Osteoblast (primary cell): ENCODE results near the gene SLC16A6. TPM values are rescaled to one million over a fixed set of nuclear protein-coding genes. Genes with fewer than 3 reads are reported as not detected.
A peak's percentile ranks its signal among the peaks of the same experiment; 100 is the strongest.

Experiments used
- DNase-seq: peaks from one replicate; pipeline ENCODE4 v3.0.0; 2011; ENCODE audit warnings: low spot score, mixed read lengths; ENCODE audit not compliant: insufficient read length; ENCODE audit errors: missing footprints
- H2AFZ ChIP-seq: 2 replicates; pipeline ENCODE4 v1.6.0; 2011; ENCODE audit warnings: mild to moderate bottlenecking, low read length
- H3K27ac ChIP-seq: 2 replicates; pipeline ENCODE4 v1.5.1; 2011; ENCODE audit warnings: mild to moderate bottlenecking, low read depth, low read length, moderate library complexity
- H3K27me3 ChIP-seq: 2 replicates; pipeline ENCODE4 v1.6.0; 2012; ENCODE audit warnings: mild to moderate bottlenecking, control low read depth, inconsistent platforms, low read length, moderate library complexity; ENCODE audit not compliant: insufficient read depth
- H3K36me3 ChIP-seq: 2 replicates; pipeline ENCODE4 v1.5.1; 2011; ENCODE audit warnings: mild to moderate bottlenecking, low read length, control low read depth, moderate library complexity; ENCODE audit not compliant: insufficient read depth
- H3K4me1 ChIP-seq: 2 replicates; pipeline ENCODE4 v1.5.1; 2011; ENCODE audit warnings: mild to moderate bottlenecking, low read length, control low read depth, moderate library complexity; ENCODE audit not compliant: insufficient read depth
- H3K4me2 ChIP-seq: 2 replicates; pipeline ENCODE4 v1.6.0; 2011; ENCODE audit warnings: mild to moderate bottlenecking, low read length; ENCODE audit not compliant: insufficient read depth
- H3K4me3 ChIP-seq: fragments of 200-600 bp; sonication (generic); 3 replicates; pipeline ENCODE4 v1.5.1; 2012; ENCODE audit warnings: mild to moderate bottlenecking, low read length, inconsistent platforms; ENCODE audit not compliant: insufficient read depth
- H3K79me2 ChIP-seq: 2 replicates; pipeline ENCODE4 v1.6.0; 2012; ENCODE audit warnings: mild to moderate bottlenecking, low read length, control low read depth, inconsistent platforms; ENCODE audit not compliant: insufficient read depth
- H3K9me3 ChIP-seq: 2 replicates; pipeline ENCODE4 v1.5.1; 2011; ENCODE audit warnings: low read depth, low read length, control low read depth
- H4K20me1 ChIP-seq: 2 replicates; pipeline ENCODE4 v1.6.0; 2012; ENCODE audit warnings: mild to moderate bottlenecking, low read length, control low read depth; ENCODE audit not compliant: insufficient read depth
- total RNA-seq: library from RNA; depleted of rRNA; stranded (reverse); fragments of >200 nt; gene quantifications from 2 replicates; pipeline ENCODE4 v1.2.3, GENCODE V29; 2012
- TF ChIP-seq, protein P1 (sequence below): IDR thresholded peaks from 2 replicates; pipeline ENCODE4 v1.5.1; 2011; ENCODE audit warnings: mild to moderate bottlenecking, low read depth, low read length, moderate library complexity; ENCODE audit errors: extremely low read depth

The SLC16A6 gene
- total RNA-seq, 1 donor = 1.4 TPM

GRCh38 chr17:68305142-68305541 lies 14.2 kb upstream of the SLC16A6 start:
- Histone ChIP-seq H3K9me3 (no peaks in the 10 kb centered on the region), H3K4me1 (peaks cover 2% of the 10 kb centered on the region), H3K4me3 (no peak overlapping the region), H3K27me3 (no peaks in the 10 kb centered on the region), H2AFZ (peak overlapping the region; percentile 40), H3K36me3 (no peaks in the 10 kb centered on the region), H3K27ac (no peak overlapping the region), H3K79me2 (no peaks in the 10 kb centered on the region), H4K20me1 (no peaks in the 10 kb centered on the region), H3K4me2 (no peak overlapping the region)
- peak; percentile 76 for DNase-seq
- TF ChIP-seq, protein P1, sequence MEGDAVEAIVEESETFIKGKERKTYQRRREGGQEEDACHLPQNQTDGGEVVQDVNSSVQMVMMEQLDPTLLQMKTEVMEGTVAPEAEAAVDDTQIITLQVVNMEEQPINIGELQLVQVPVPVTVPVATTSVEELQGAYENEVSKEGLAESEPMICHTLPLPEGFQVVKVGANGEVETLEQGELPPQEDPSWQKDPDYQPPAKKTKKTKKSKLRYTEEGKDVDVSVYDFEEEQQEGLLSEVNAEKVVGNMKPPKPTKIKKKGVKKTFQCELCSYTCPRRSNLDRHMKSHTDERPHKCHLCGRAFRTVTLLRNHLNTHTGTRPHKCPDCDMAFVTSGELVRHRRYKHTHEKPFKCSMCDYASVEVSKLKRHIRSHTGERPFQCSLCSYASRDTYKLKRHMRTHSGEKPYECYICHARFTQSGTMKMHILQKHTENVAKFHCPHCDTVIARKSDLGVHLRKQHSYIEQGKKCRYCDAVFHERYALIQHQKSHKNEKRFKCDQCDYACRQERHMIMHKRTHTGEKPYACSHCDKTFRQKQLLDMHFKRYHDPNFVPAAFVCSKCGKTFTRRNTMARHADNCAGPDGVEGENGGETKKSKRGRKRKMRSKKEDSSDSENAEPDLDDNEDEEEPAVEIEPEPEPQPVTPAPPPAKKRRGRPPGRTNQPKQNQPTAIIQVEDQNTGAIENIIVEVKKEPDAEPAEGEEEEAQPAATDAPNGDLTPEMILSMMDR = no peak

DNA sequence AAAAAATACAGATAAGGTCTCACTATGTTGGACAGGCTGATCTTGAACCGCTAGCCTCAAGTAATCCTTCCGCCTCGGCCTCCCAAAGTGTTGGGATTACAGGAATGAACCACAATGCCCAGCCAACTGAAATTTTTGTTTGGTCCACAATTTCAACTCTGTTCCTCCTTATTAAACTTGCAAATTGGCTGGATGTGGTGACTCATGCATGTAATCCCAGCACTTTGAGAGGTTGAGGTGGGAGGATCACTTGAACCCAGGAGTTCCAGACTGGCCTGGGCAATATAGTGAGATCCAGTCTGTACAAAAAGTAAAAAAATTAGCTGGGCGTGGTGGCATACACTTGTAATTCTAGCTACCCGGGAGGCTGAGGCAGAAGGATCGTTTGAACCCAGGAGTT lies 13.8 kb upstream of the SLC16A6 start:
- H3K4me3 ChIP-seq = no peak overlapping the region
- H3K4me2 ChIP-seq = no peak overlapping the region

DNA sequence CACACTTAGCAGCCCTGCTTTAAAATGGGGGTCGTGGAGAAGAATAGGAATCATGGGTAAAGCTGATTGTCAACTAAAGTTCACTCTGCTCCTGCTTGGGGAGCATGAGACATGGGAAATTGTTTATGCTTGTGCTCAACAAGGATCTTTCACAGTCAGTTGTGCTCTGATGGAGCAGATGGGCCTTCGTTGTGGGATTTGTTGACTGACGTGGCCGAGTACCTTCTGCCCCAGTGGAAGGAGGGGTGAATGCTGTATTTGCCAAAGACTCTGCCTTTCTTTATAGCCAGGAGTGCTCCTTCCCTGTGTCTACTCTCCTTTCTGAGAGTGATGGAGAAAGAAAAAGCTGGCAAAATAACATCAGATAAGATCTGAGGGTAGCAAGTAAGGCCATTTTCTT lies 11.7 kb upstream of the SLC16A6 start:
- no peaks in the 10 kb centered on the region for H4K20me1 ChIP-seq
- no peak overlapping the region for H3K27ac ChIP-seq

More for the DNA sequence above, 13.8 kb upstream of the SLC16A6 start:
- Histone ChIP-seq H2AFZ (no peak overlapping the region), H3K4me1 (peaks cover 2% of the 10 kb centered on the region), H3K9me3 (no peaks in the 10 kb centered on the region), H3K79me2 (no peaks in the 10 kb centered on the region), H3K27me3 (no peaks in the 10 kb centered on the region), H4K20me1 (no peaks in the 10 kb centered on the region), H3K27ac (no peak overlapping the region), H3K36me3 (no peaks in the 10 kb centered on the region)
- TF ChIP-seq, protein P1 = no peak
- DNase-seq = no peak

DNA sequence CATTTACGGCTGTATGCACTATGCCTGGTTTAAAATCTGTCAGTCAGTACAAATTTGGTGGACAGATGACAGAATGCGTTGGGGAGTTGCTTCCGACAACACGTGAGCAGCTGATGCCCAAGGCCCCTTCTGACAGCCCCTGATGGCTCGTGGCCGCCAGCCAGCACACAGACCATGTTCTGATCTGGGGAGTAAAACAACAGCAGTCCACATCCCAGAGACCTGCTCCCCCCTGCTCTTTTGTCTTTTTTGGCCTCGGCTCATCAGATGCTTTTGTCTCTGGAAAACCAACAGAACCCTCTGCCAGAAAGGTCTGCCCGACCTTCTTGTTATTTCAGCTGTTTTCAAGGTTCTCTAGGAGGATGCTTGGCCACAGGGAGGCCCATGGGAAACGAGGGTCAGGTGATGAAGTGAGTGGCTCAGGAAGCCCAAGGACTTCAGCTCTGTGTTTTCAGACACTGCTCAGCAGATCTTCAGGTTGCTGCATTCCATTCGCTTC lies 11.2 kb upstream of the SLC16A6 start:
- TF ChIP-seq, protein P1 = no peak
- Histone ChIP-seq H3K27ac (no peak overlapping the region), H3K79me2 (no peaks in the 10 kb centered on the region), H2AFZ (peak overlapping the region; percentile 19), H3K4me3 (no peak overlapping the region), H3K4me1 (peaks cover 2% of the 10 kb centered on the region), H3K36me3 (no peaks in the 10 kb centered on the region), H3K9me3 (no peaks in the 10 kb centered on the region), H3K27me3 (no peaks in the 10 kb centered on the region), H4K20me1 (no peaks in the 10 kb centered on the region), H3K4me2 (no peak overlapping the region)
- peak; percentile 76 for DNase-seq

More for the DNA sequence above, 11.7 kb upstream of the SLC16A6 start:
- Histone ChIP-seq H2AFZ (peak overlapping the region; percentile 19), H3K9me3 (no peaks in the 10 kb centered on the region), H3K4me3 (no peak overlapping the region), H3K4me2 (no peak overlapping the region), H3K4me1 (peaks cover 2% of the 10 kb centered on the region), H3K79me2 (no peaks in the 10 kb centered on the region), H3K36me3 (no peaks in the 10 kb centered on the region), H3K27me3 (no peaks in the 10 kb centered on the region)
- peak; percentile 35 for DNase-seq
- TF ChIP-seq, protein P1 = no peak
